Neural crest cell (in vitro differentiated cells): ENCODE data around the gene ZNF823. TPM values are rescaled to one million over a fixed set of nuclear protein-coding genes. Genes with fewer than 3 reads are reported as not detected.
A peak's percentile ranks its signal among the peaks of the same experiment; 100 is the strongest.

Source experiments
- DNase-seq: peaks from one replicate; pipeline ENCODE4 v3.0.0; 2021; ENCODE audit warnings: low read depth, mixed read lengths, low spot score
- H3K27ac Mint-ChIP-seq: one replicate; pipeline ENCODE4 v1.8.0; 2021; ENCODE audit warnings: mild to moderate bottlenecking, mixed read lengths; ENCODE audit not compliant: unreplicated experiment
- H3K27me3 Mint-ChIP-seq: 2 replicates; pipeline ENCODE4 v1.8.0; 2021; ENCODE audit warnings: low read depth, mild to moderate bottlenecking, mixed read lengths
- H3K36me3 Mint-ChIP-seq: 2 replicates; pipeline ENCODE4 v1.8.0; 2021; ENCODE audit warnings: low read depth, mild to moderate bottlenecking, mixed read lengths
- H3K4me1 Mint-ChIP-seq: 2 replicates; pipeline ENCODE4 v1.8.0; 2021; ENCODE audit warnings: mixed read lengths
- H3K4me3 Mint-ChIP-seq: one replicate; pipeline ENCODE4 v1.8.0; 2021; ENCODE audit warnings: mild to moderate bottlenecking, mixed read lengths
- H3K9me3 Mint-ChIP-seq: 2 replicates; pipeline ENCODE4 v1.8.0; 2021; ENCODE audit warnings: mixed read lengths
- CTCF ChIP-seq: fragments of 200-600 bp; sonication (generic); conservative IDR thresholded peaks from 2 replicates; pipeline ENCODE4 v1.5.0; 2021; ENCODE audit warnings: antibody characterized with exemption, mild to moderate bottlenecking
- total RNA-seq: library from RNA; stranded (reverse); gene quantifications from 2 replicates; pipeline ENCODE4 v1.2.1, GENCODE V29; 2021

The ZNF823 gene
- total RNA-seq, 1 donor from 2014 or later, result 8.8 TPM

- Mint-ChIP-seq H3K9me3 (no peaks in the 10 kb centered on the region), H3K4me1 (peaks cover 13% of the 10 kb centered on the region), H3K27ac (no peak overlapping the region), H3K36me3 (no peaks in the 10 kb centered on the region), H3K4me3 (peak overlapping the region; percentile 41), H3K27me3 (no peaks in the 10 kb centered on the region)
- TF ChIP-seq CTCF, result peak; percentile 83
- peak; percentile 22 for DNase-seq
Observed at GRCh38 chr19:11699931-11700794, 38.6 kb downstream of the ZNF823 start.

- H3K4me3 Mint-ChIP-seq, result no peak overlapping the region
- no peak for DNase-seq
- H3K36me3 Mint-ChIP-seq, result no peaks in the 10 kb centered on the region
- no peak overlapping the region for H3K27ac Mint-ChIP-seq
- H3K4me1 Mint-ChIP-seq, result peaks cover 20% of the 10 kb centered on the region
- no peaks in the 10 kb centered on the region for H3K9me3 Mint-ChIP-seq
- no peaks in the 10 kb centered on the region for H3K27me3 Mint-ChIP-seq
- TF ChIP-seq CTCF, result no peak
Observed at GRCh38 chr19:11698231-11698630, 40.5 kb downstream of the ZNF823 start.

GRCh38 chr19:11697284-11697855, 41.4 kb downstream of the ZNF823 start:
- H3K4me3 Mint-ChIP-seq, result no peak overlapping the region
- no peaks in the 10 kb centered on the region for H3K36me3 Mint-ChIP-seq
- peaks cover 25% of the 10 kb centered on the region for H3K4me1 Mint-ChIP-seq
- H3K27me3 Mint-ChIP-seq, result no peaks in the 10 kb centered on the region
- H3K9me3 Mint-ChIP-seq, result no peaks in the 10 kb centered on the region
- H3K27ac Mint-ChIP-seq, result no peak overlapping the region
- TF ChIP-seq CTCF, result no peak
- no peak for DNase-seq

GRCh38 chr19:11694533-11695439, 44.0 kb downstream of the ZNF823 start:
- peaks cover 4% of the 10 kb centered on the region for H3K36me3 Mint-ChIP-seq
- peak; percentile 99 for DNase-seq
- peak overlapping the region; percentile 99 for H3K4me3 Mint-ChIP-seq
- no peak for TF ChIP-seq CTCF
- peaks cover 24% of the 10 kb centered on the region for H3K4me1 Mint-ChIP-seq
- peak overlapping the region; percentile 98 for H3K27ac Mint-ChIP-seq
- H3K27me3 Mint-ChIP-seq, result no peaks in the 10 kb centered on the region
- peaks cover 4% of the 10 kb centered on the region for H3K9me3 Mint-ChIP-seq
